ENCODE results near the gene SOX11. TPM values are rescaled to one million over a fixed set of nuclear protein-coding genes. Genes with fewer than 3 reads are reported as not detected.

SOX11 gene
- polyA plus RNA-seq, 3 donors = not detected

GRCh38 chr2:5723791-5724735, 31.9 kb downstream of the SOX11 start:
- peaks cover 2 to 6% (median 3%) of the 10 kb centered on the region in 7 donors for H3K9me3 Mint-ChIP-seq
- Histone ChIP-seq H3K27ac (ENCODE audit: low read depth in 1 of 2, low read length in 2 of 2) (no peak overlapping the region), H3K9ac (ENCODE audit: insufficient read depth, low read length, poor library complexity, severe bottlenecking) (no peak overlapping the region), H3K4me2 (replicated peaks; ENCODE audit: extremely low read depth, low read length, poor library complexity, severe bottlenecking) (no peak overlapping the region), H3K79me2 (ENCODE audit: insufficient read depth, low read length) (no peaks in the 10 kb centered on the region), H3K4me1 (ENCODE audit: control insufficient read depth in 1 of 2, insufficient read depth in 2 of 2, low read length in 2 of 2) (no peaks in the 10 kb centered on the region), H3K9me3 (replicated peaks in 1 of 2; ENCODE audit: control insufficient read depth in 1 of 2, insufficient read depth in 1 of 2, low read length in 2 of 2) (peaks cover 0 to 8% of the 10 kb centered on the region in 2 donors), H3K36me3 (replicated peaks in 1 of 2; ENCODE audit: control insufficient read depth in 1 of 2, insufficient read depth in 2 of 2, low read length in 2 of 2) (no peaks in the 10 kb centered on the region), H3K27me3 (ENCODE audit: control insufficient read depth in 2 of 2, insufficient read depth in 2 of 2, low read length in 2 of 2) (peaks cover 0 to 11% of the 10 kb centered on the region in 2 donors), H2AFZ (ENCODE audit: insufficient read depth, low read depth, low read length, poor library complexity, severe bottlenecking) (no peak overlapping the region), H4K20me1 (ENCODE audit: insufficient read depth, low read length) (no peaks in the 10 kb centered on the region), H3K4me3 (replicated peaks in 1 of 3; ENCODE audit: low read depth in 2 of 3, low read length in 3 of 3) (no peak overlapping the region)
- H3K4me3 Mint-ChIP-seq = no peak overlapping the region
- DNase-seq = no peak
- WGBS (ENCODE audit: insufficient coverage) = 86% methylated on average over 12 of the region's 17 CpGs
- TF ChIP-seq CTCF (IDR thresholded peaks at IDR 0.05) = no peak
- no peaks in the 10 kb centered on the region for H3K4me1 Mint-ChIP-seq
- intact Hi-C loops (cut with micrococcal nuclease) = no loop called here
- H3K27ac Mint-ChIP-seq = no peak overlapping the region
- H3K36me3 Mint-ChIP-seq = no peaks in the 10 kb centered on the region
- H3K27me3 Mint-ChIP-seq (ENCODE audit: low read depth in 3 of 3) = peaks cover 11 to 13% (median 12%) of the 10 kb centered on the region in 3 donors

GRCh38 chr2:5725072-5725471, 32.9 kb downstream of the SOX11 start:
- no peak for DNase-seq
- H3K36me3 ChIP-seq (replicated peaks in 1 of 2; ENCODE audit: control insufficient read depth in 1 of 2, insufficient read depth in 2 of 2, low read length in 2 of 2) = no peaks in the 10 kb centered on the region
- no peaks in the 10 kb centered on the region for H4K20me1 ChIP-seq (ENCODE audit: insufficient read depth, low read length)
- TF ChIP-seq CTCF (IDR thresholded peaks at IDR 0.05) = no peak
- H3K9me3 Mint-ChIP-seq = peaks cover 0 to 6% (median 2%) of the 10 kb centered on the region in 7 donors
- H3K4me2 ChIP-seq (replicated peaks; ENCODE audit: extremely low read depth, low read length, poor library complexity, severe bottlenecking) = no peak overlapping the region
- peaks cover 0 to 11% of the 10 kb centered on the region in 2 donors for H3K27me3 ChIP-seq (ENCODE audit: control insufficient read depth in 2 of 2, insufficient read depth in 2 of 2, low read length in 2 of 2)
- intact Hi-C loops (cut with micrococcal nuclease) = no loop called here
- no peaks in the 10 kb centered on the region for H3K36me3 Mint-ChIP-seq
- H3K9ac ChIP-seq (ENCODE audit: insufficient read depth, low read length, poor library complexity, severe bottlenecking) = no peak overlapping the region
- no peaks in the 10 kb centered on the region for H3K4me1 ChIP-seq (ENCODE audit: control insufficient read depth in 1 of 2, insufficient read depth in 2 of 2, low read length in 2 of 2)
- no CpG with 5 or more reads among the region's 1 CpG for WGBS (ENCODE audit: insufficient coverage)
- H3K4me3 Mint-ChIP-seq = no peak overlapping the region
- H3K79me2 ChIP-seq (ENCODE audit: insufficient read depth, low read length) = no peaks in the 10 kb centered on the region
- H3K4me3 ChIP-seq (replicated peaks in 1 of 3; ENCODE audit: low read depth in 2 of 3, low read length in 3 of 3) = no peak overlapping the region
- H3K27ac ChIP-seq (ENCODE audit: low read depth in 1 of 2, low read length in 2 of 2) = no peak overlapping the region
- H3K4me1 Mint-ChIP-seq = no peaks in the 10 kb centered on the region
- no peak overlapping the region for H2AFZ ChIP-seq (ENCODE audit: insufficient read depth, low read depth, low read length, poor library complexity, severe bottlenecking)
- peaks cover 0 to 8% of the 10 kb centered on the region in 2 donors for H3K9me3 ChIP-seq (replicated peaks in 1 of 2; ENCODE audit: control insufficient read depth in 1 of 2, insufficient read depth in 1 of 2, low read length in 2 of 2)
- H3K27me3 Mint-ChIP-seq (ENCODE audit: low read depth in 3 of 3) = peaks cover 11 to 13% (median 12%) of the 10 kb centered on the region in 3 donors
- H3K27ac Mint-ChIP-seq = no peak overlapping the region

Measured in CD14-positive monocyte (primary cell).